KMS-11 (cell line): ENCODE results near the gene PRPSAP1.

Experiments
- H2AFZ ChIP-seq: fragments of 200-600 bp; sonication (generic); 2 replicates; pipeline ENCODE4 v1.6.1; 2016; ENCODE audit warnings: antibody characterized with exemption, mixed run types, low read depth
- H3K27ac ChIP-seq: fragments of 200-600 bp; sonication (generic); 2 replicates; pipeline ENCODE4 v1.6.1; 2016; ENCODE audit warnings: mild to moderate bottlenecking, mixed run types
- H3K27me3 ChIP-seq: fragments of 200-600 bp; sonication (generic); 2 replicates; pipeline ENCODE4 v1.6.1; 2017; ENCODE audit warnings: mild to moderate bottlenecking, low read depth, mixed run types, moderate library complexity; ENCODE audit not compliant: insufficient read depth
- H3K36me3 ChIP-seq: fragments of 200-600 bp; sonication (generic); 2 replicates; pipeline ENCODE4 v1.6.1; 2017; ENCODE audit warnings: mild to moderate bottlenecking, mixed run types; ENCODE audit not compliant: insufficient read depth
- H3K4me1 ChIP-seq: fragments of 200-600 bp; sonication (generic); 2 replicates; pipeline ENCODE4 v1.6.1; 2016; ENCODE audit warnings: mild to moderate bottlenecking, low read depth, mixed run types; ENCODE audit not compliant: poor library complexity, severe bottlenecking
- H3K4me2 ChIP-seq: fragments of 200-600 bp; sonication (generic); 2 replicates; pipeline ENCODE4 v1.7.0; 2016; ENCODE audit warnings: mild to moderate bottlenecking, mixed run types
- H3K4me3 ChIP-seq: fragments of 200-600 bp; sonication (generic); IDR thresholded peaks from 2 replicates; pipeline ENCODE4 v1.6.1; 2017; ENCODE audit warnings: low read depth, low read length, mixed read lengths; ENCODE audit not compliant: insufficient read depth
- H3K79me2 ChIP-seq: fragments of 200-600 bp; sonication (generic); 2 replicates; pipeline ENCODE4 v1.6.1; 2016; ENCODE audit warnings: low read depth, mixed run types; ENCODE audit not compliant: insufficient read depth
- H3K9ac ChIP-seq: fragments of 200-600 bp; sonication (generic); 2 replicates; pipeline ENCODE4 v1.6.1; 2016; ENCODE audit warnings: mild to moderate bottlenecking, mixed run types
- H4K20me1 ChIP-seq: fragments of 200-600 bp; sonication (generic); 2 replicates; pipeline ENCODE4 v1.6.1; 2016; ENCODE audit warnings: mild to moderate bottlenecking, mixed run types; ENCODE audit not compliant: insufficient read depth
- CTCF ChIP-seq: fragments of 200-600 bp; sonication (generic); conservative IDR thresholded peaks from 2 replicates; pipeline ENCODE4 v1.6.1; 2017; ENCODE audit warnings: low read depth, mild to moderate bottlenecking, antibody characterized with exemption, low read length, moderate library complexity, mixed read lengths

PRPSAP1 gene

GRCh38 chr17:76333673-76334505 is 19.8 kb downstream of the PRPSAP1 start:
- Histone ChIP-seq H4K20me1 (no peaks in the 10 kb centered on the region), H3K27ac (no peak overlapping the region), H3K9ac (no peak overlapping the region), H3K79me2 (no peaks in the 10 kb centered on the region), H3K4me3 (no peak overlapping the region), H3K4me1 (peaks cover 7% of the 10 kb centered on the region), H3K4me2 (no peak overlapping the region), H3K27me3 (no peaks in the 10 kb centered on the region), H3K36me3 (no peaks in the 10 kb centered on the region), H2AFZ (no peak overlapping the region)
- TF ChIP-seq CTCF, result no peak

DNA sequence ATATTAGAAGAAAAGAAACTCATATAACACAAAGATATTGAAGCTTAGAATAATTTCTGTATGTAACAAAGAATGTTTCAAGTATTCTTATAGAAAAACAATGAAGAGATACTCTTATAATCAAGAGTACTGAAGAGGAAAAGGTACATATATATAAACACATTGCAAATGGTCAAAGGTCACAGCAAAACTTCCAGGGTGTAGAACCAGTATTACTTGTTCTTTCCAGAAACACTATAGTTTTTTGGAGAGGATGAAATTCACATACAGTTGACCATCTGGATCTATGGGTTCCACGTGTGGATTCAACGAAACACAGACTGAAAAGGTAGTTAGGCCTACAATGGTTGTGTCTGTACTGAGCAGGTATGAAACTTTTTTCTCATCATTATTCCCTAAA is 22.6 kb downstream of the PRPSAP1 start:
- H3K4me1 ChIP-seq, result no peaks in the 10 kb centered on the region
- H2AFZ ChIP-seq, result no peak overlapping the region
- H3K4me2 ChIP-seq, result no peak overlapping the region
- no peak overlapping the region for H3K9ac ChIP-seq
- no peaks in the 10 kb centered on the region for H3K36me3 ChIP-seq
- H4K20me1 ChIP-seq, result no peaks in the 10 kb centered on the region
- no peak for TF ChIP-seq CTCF
- no peaks in the 10 kb centered on the region for H3K79me2 ChIP-seq
- H3K27ac ChIP-seq, result no peak overlapping the region
- H3K4me3 ChIP-seq, result no peak overlapping the region
- H3K27me3 ChIP-seq, result no peaks in the 10 kb centered on the region

DNA sequence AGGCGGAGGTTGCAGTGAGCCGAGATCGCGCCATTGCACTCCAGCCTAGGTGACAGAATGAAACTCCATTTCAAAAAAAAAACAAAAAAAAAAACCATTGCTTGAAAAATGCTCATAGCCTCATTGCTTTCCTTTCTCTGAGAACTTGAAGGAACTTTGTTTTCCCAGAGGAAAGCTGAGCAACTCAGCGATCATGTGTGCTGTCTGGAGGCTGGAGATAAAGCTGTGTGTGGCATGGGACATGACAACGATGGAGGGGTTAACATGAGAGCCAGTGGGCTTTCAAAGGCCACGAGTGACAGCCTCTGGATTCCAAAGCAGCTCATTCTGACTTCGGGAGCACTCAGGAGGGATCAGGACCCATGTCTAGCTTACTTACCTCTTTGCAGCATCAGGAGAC is 24.1 kb downstream of the PRPSAP1 start:
- no peak for TF ChIP-seq CTCF
- H3K36me3 ChIP-seq, result no peaks in the 10 kb centered on the region

DNA sequence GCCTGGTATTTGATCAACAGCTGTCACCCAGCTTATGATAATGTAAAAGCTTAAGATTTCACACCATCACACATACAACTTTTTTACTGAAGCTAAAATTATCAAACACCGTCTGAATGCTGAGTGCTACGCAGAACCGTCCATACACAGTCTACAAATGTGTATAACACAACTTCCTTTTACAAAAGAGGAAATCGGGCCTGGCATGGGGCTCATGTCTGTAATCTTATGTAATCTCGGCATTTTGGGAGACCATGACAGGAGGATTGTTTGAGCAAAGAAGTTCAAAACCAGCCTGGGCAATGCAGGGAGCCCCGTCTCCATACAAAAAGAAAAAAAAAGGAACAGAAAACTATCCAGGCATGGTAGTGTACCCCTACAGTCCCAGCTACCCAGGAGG is 26.0 kb downstream of the PRPSAP1 start:
- no peak overlapping the region for H3K4me3 ChIP-seq
- no peaks in the 10 kb centered on the region for H3K27me3 ChIP-seq
- H3K36me3 ChIP-seq, result no peaks in the 10 kb centered on the region
- no peaks in the 10 kb centered on the region for H3K4me1 ChIP-seq
- H3K27ac ChIP-seq, result no peak overlapping the region
- no peak for TF ChIP-seq CTCF
- H3K79me2 ChIP-seq, result no peaks in the 10 kb centered on the region
- no peak overlapping the region for H2AFZ ChIP-seq
- H3K9ac ChIP-seq, result no peak overlapping the region
- no peaks in the 10 kb centered on the region for H4K20me1 ChIP-seq
- no peak overlapping the region for H3K4me2 ChIP-seq

More for the DNA sequence above, 24.1 kb downstream of the PRPSAP1 start:
- no peak overlapping the region for H2AFZ ChIP-seq
- no peaks in the 10 kb centered on the region for H3K4me1 ChIP-seq
- H3K9ac ChIP-seq, result no peak overlapping the region
- H3K4me3 ChIP-seq, result no peak overlapping the region
- H3K27me3 ChIP-seq, result no peaks in the 10 kb centered on the region
- H3K4me2 ChIP-seq, result no peak overlapping the region
- H3K27ac ChIP-seq, result no peak overlapping the region
- no peaks in the 10 kb centered on the region for H3K79me2 ChIP-seq
- no peaks in the 10 kb centered on the region for H4K20me1 ChIP-seq
